ENCODE results near the gene SCN9A. TPM values are rescaled to one million over a fixed set of nuclear protein-coding genes. Genes with fewer than 3 reads are reported as not detected.

Gene SCN9A
- total and polyA plus RNA-seq, 10 of the 15 experiments (the other 5 are each of a cell fraction or from before 2014, with no cell fraction given): 0.04 to 0.08 (median 0.08) TPM; not detected in 7

DNA sequence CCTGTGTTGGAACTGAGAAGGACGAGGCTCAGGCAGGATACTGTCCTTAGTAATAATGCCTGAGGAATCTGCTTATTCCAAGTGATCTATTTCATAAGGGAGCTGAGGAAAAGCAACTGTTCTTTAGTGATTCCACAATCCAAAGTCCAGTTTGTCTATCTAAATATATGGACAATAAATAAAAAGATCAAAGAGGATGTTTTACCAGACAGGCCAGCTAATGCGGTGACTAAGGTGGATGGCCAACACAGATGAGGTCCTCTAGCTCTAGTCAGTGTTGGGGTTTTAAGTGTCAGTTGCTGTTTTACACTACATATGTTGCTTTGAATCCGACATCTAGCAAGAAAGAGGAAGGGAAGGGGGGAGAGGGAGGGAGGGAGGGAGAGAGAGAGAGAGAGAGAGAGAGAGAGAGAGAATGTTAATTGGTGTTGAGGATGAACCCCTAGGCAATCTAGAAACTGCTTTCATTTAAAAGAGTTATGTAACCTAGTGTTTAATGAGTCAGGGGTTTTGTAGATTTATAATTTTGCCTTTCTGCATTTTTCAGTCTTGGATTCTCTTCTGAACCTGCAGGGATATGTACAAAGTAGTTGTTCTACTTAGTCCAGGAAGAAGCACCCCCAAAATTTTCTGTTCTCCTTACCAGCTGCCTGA lies 220.9 kb downstream of the SCN9A start:
- DNase-seq (ENCODE audit: low read depth, low spot score) (no peak), FAIRE-seq (no peak), ATAC-seq (no peak)
- no TSS peak for BruUV-seq (replicated peaks)
- ChIA-PET RAD21 (ENCODE audit: unreplicated experiment) (no interaction called here), SMC1A (ENCODE audit: uncharacterized antibody, unreplicated experiment) (no interaction called here), CTCF (interaction anchor here (1.1 to 1.3 kb wide), 2 partner anchors 27 to 40 kb away, joined by 3 read pairs; partner anchors contain the start of gene SCN1A), POLR2A (no interaction called here)
- Histone ChIP-seq H3K9ac (ENCODE audit: control insufficient read depth, insufficient read depth, low read length) (no peak overlapping the region), H3K4me3 (no peak overlapping the region), H3K4me2 (ENCODE audit: control insufficient read depth, insufficient read depth) (no peak overlapping the region), H3K27me3 (replicated peaks in 1 of 2; ENCODE audit: control insufficient read depth in 2 of 2, insufficient read depth in 2 of 2, low read length in 1 of 2) (no peaks in the 10 kb centered on the region), H3K79me2 (ENCODE audit: control insufficient read depth, insufficient read depth, low read length) (no peaks in the 10 kb centered on the region), H2AFZ (ENCODE audit: control insufficient read depth, low read depth, low read length) (no peak overlapping the region), H3K9me3 (replicated peaks; ENCODE audit: control insufficient read depth, insufficient read depth, low read length) (no peaks in the 10 kb centered on the region), H3K27ac (ENCODE audit: control insufficient read depth, insufficient read depth) (no peak overlapping the region), H4K20me1 (ENCODE audit: control insufficient read depth, insufficient read depth) (no peaks in the 10 kb centered on the region), H3K4me1 (ENCODE audit: control insufficient read depth, insufficient read depth, low read length) (no peaks in the 10 kb centered on the region), H3K36me3 (ENCODE audit: control insufficient read depth in 2 of 2, insufficient read depth in 2 of 2, low read length in 1 of 2) (no peaks in the 10 kb centered on the region)
- in situ Hi-C loops (cut with MboI) (no loop called here), intact Hi-C loops (cut with micrococcal nuclease; ENCODE audit: unreplicated experiment) (no loop called here)
- WGBS (ENCODE audit: insufficient coverage, insufficient replicate concordance, low lambda C conversion rate, missing lambda C conversion rate): 0% methylated on average over 3 of the region's 3 CpGs
- TF ChIP-seq SMAD1 (IDR thresholded peaks at IDR 0.05; ENCODE audit: low read depth, partially characterized antibody): no peak
- TF ChIP-seq, protein P1, sequence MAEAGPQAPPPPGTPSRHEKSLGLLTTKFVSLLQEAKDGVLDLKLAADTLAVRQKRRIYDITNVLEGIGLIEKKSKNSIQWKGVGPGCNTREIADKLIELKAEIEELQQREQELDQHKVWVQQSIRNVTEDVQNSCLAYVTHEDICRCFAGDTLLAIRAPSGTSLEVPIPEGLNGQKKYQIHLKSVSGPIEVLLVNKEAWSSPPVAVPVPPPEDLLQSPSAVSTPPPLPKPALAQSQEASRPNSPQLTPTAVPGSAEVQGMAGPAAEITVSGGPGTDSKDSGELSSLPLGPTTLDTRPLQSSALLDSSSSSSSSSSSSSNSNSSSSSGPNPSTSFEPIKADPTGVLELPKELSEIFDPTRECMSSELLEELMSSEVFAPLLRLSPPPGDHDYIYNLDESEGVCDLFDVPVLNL (IDR thresholded peaks at IDR 0.05; ENCODE audit: low read depth, low read length): no peak
- TF ChIP-seq, protein P2, sequence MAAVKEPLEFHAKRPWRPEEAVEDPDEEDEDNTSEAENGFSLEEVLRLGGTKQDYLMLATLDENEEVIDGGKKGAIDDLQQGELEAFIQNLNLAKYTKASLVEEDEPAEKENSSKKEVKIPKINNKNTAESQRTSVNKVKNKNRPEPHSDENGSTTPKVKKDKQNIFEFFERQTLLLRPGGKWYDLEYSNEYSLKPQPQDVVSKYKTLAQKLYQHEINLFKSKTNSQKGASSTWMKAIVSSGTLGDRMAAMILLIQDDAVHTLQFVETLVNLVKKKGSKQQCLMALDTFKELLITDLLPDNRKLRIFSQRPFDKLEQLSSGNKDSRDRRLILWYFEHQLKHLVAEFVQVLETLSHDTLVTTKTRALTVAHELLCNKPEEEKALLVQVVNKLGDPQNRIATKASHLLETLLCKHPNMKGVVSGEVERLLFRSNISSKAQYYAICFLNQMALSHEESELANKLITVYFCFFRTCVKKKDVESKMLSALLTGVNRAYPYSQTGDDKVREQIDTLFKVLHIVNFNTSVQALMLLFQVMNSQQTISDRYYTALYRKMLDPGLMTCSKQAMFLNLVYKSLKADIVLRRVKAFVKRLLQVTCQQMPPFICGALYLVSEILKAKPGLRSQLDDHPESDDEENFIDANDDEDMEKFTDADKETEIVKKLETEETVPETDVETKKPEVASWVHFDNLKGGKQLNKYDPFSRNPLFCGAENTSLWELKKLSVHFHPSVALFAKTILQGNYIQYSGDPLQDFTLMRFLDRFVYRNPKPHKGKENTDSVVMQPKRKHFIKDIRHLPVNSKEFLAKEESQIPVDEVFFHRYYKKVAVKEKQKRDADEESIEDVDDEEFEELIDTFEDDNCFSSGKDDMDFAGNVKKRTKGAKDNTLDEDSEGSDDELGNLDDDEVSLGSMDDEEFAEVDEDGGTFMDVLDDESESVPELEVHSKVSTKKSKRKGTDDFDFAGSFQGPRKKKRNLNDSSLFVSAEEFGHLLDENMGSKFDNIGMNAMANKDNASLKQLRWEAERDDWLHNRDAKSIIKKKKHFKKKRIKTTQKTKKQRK (IDR thresholded peaks at IDR 0.05; ENCODE audit: low read depth, low read length): no peak
- TF ChIP-seq, protein P3, sequence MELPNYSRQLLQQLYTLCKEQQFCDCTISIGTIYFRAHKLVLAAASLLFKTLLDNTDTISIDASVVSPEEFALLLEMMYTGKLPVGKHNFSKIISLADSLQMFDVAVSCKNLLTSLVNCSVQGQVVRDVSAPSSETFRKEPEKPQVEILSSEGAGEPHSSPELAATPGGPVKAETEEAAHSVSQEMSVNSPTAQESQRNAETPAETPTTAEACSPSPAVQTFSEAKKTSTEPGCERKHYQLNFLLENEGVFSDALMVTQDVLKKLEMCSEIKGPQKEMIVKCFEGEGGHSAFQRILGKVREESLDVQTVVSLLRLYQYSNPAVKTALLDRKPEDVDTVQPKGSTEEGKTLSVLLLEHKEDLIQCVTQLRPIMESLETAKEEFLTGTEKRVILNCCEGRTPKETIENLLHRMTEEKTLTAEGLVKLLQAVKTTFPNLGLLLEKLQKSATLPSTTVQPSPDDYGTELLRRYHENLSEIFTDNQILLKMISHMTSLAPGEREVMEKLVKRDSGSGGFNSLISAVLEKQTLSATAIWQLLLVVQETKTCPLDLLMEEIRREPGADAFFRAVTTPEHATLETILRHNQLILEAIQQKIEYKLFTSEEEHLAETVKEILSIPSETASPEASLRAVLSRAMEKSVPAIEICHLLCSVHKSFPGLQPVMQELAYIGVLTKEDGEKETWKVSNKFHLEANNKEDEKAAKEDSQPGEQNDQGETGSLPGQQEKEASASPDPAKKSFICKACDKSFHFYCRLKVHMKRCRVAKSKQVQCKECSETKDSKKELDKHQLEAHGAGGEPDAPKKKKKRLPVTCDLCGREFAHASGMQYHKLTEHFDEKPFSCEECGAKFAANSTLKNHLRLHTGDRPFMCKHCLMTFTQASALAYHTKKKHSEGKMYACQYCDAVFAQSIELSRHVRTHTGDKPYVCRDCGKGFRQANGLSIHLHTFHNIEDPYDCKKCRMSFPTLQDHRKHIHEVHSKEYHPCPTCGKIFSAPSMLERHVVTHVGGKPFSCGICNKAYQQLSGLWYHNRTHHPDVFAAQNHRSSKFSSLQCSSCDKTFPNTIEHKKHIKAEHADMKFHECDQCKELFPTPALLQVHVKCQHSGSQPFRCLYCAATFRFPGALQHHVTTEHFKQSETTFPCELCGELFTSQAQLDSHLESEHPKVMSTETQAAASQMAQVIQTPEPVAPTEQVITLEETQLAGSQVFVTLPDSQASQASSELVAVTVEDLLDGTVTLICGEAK (IDR thresholded peaks at IDR 0.05; ENCODE audit: borderline replicate concordance): no peak
- no peak for TF ChIP-seq KAT2A (conservative IDR thresholded peaks at IDR 0.05; ENCODE audit: control insufficient read depth, low read depth, low read length)
- TF ChIP-seq IKZF2 (IDR thresholded peaks at IDR 0.05): no peak
- no peak for TF ChIP-seq SUZ12 (IDR thresholded peaks at IDR 0.05; ENCODE audit: unreplicated experiment)
- TF ChIP-seq SPI1 (IDR thresholded peaks at IDR 0.05; ENCODE audit: borderline replicate concordance, insufficient read depth, low read depth, low read length): no peak
- TF ChIP-seq ZBED1 (IDR thresholded peaks at IDR 0.05; ENCODE audit: borderline replicate concordance): no peak
- TF ChIP-seq WRNIP1 (IDR thresholded peaks at IDR 0.05; ENCODE audit: borderline replicate concordance, low read depth, low read length): no peak
- TF ChIP-seq TCF12 (IDR thresholded peaks at IDR 0.05; ENCODE audit: low read depth, low read length): no peak

All from GM12878 (cell line).